Parathyroid adenoma (tissue), 2 donors: ENCODE data around the gene SHANK1.
A peak's percentile ranks its signal among the peaks of the same experiment; 100 is the strongest.
"Not testable (repeated sequence)": the region's sequence is repeated elsewhere in the genome, so short reads cannot be mapped to it uniquely, and the experiment has no call there.

Experiments used
- H2AFZ ChIP-seq: fragments of 300-600 bp; sonication (generic); one replicate; pipeline ENCODE4 v1.7.0; 2017; ENCODE audit warnings: antibody characterized with exemption, mild to moderate bottlenecking
- H3K27ac ChIP-seq: fragments of 300-600 bp; sonication (generic); one replicate; pipeline ENCODE4 v1.7.0; 2017
- H3K27me3 ChIP-seq: fragments of 300-600 bp; sonication (generic); one replicate; pipeline ENCODE4 v1.7.0; 2017; ENCODE audit warnings: low read length; ENCODE audit not compliant: control insufficient read depth, insufficient read depth
- H3K36me3 ChIP-seq: fragments of 300-600 bp; sonication (generic); one replicate; pipeline ENCODE4 v1.7.0; 2017; ENCODE audit warnings: low read length; ENCODE audit not compliant: control insufficient read depth, insufficient read depth
- H3K4me1 ChIP-seq: fragments of 300-600 bp; sonication (generic); one replicate; pipeline ENCODE4 v1.7.0; 2017; ENCODE audit warnings: control low read depth
- H3K4me2 ChIP-seq: fragments of 300-600 bp; sonication (generic); one replicate; pipeline ENCODE4 v1.7.0; 2017; ENCODE audit warnings: low read length
- H3K4me3 ChIP-seq: fragments of 300-600 bp; sonication (generic); one replicate; pipeline ENCODE4 v1.7.0; 2017; ENCODE audit warnings: low read depth, low read length
- H3K79me2 ChIP-seq: fragments of 300-600 bp; sonication (generic); one replicate; pipeline ENCODE4 v1.7.0; 2017; ENCODE audit warnings: control low read depth
- H3K9ac ChIP-seq: fragments of 300-600 bp; sonication (generic); one replicate; pipeline ENCODE4 v1.7.0; 2017; ENCODE audit warnings: mild to moderate bottlenecking
- H3K9me3 ChIP-seq: fragments of 300-600 bp; sonication (generic); one replicate; pipeline ENCODE4 v1.7.0; 2017; ENCODE audit warnings: low read length; ENCODE audit not compliant: control insufficient read depth
- CTCF ChIP-seq: fragments of 300-600 bp; sonication (generic); IDR thresholded peaks from one replicate; pipeline ENCODE4 v1.7.0; 2017; ENCODE audit warnings: antibody characterized with exemption, mild to moderate bottlenecking
- donor health status: primary hyperparathyroidism.

SHANK1 gene

GRCh38 chr19:50719566-50719965 is at the start of gene SHANK1:
Gene SHANK1, minus strand, starts transcription at chr19:50719802. Its CDS starts 2,883 bp downstream, at chr19:50716919.
- H3K9ac ChIP-seq: no peak within 1 kb of the TSS
- H3K4me3 ChIP-seq: peak within 1 kb of the TSS; percentile 27
- H3K4me2 ChIP-seq: peak within 1 kb of the TSS; percentile 70
- no peak for TF ChIP-seq CTCF
- no peaks in the 10 kb centered on the region for H3K79me2 ChIP-seq
- no peak within 1 kb of the TSS for H3K27ac ChIP-seq
- H3K4me1 ChIP-seq: peaks cover 4% of the 10 kb centered on the region
- H2AFZ ChIP-seq: peak within 1 kb of the TSS; percentile 76
- no peaks in the 10 kb centered on the region for H3K9me3 ChIP-seq
- no peaks in the 10 kb centered on the region for H3K27me3 ChIP-seq
- H3K36me3 ChIP-seq: no peaks in the 10 kb centered on the region

GRCh38 chr19:50768277-50768676 is 48.7 kb upstream of the SHANK1 start:
- Histone ChIP-seq H3K36me3 (no peaks in the 10 kb centered on the region), H3K9ac (no peak overlapping the region), H3K79me2 (no peaks in the 10 kb centered on the region), H2AFZ (no peak overlapping the region), H3K9me3 (no peaks in the 10 kb centered on the region), H3K4me2 (no peak overlapping the region), H3K4me3 (no peak overlapping the region), H3K27me3 (no peaks in the 10 kb centered on the region), H3K4me1 (peaks cover 5% of the 10 kb centered on the region), H3K27ac (no peak overlapping the region)
- TF ChIP-seq CTCF: no peak

DNA sequence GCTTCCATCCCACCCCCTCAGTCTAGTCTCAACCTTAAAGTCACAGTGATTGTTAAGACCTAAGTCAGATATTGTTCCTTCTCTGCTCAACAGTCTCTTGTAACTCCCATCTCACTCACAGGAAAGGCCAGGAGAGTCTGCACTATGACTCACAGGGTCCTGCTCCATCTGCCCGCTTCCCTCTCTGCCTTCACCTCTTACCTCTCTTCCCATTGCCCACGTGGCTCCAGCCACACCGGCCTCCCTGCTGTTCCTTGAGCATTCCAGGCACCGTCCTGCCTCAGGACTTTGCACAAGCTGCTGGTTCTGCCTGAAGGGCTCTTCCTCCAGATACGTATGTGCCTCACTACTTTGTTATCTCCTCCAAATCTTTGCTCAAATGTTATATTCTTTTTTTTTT is 47.7 kb upstream of the SHANK1 start:
- not testable (repeated sequence) for H3K4me3 ChIP-seq, H3K79me2 ChIP-seq, H3K9me3 ChIP-seq, H3K36me3 ChIP-seq, H3K9ac ChIP-seq, H2AFZ ChIP-seq, H3K4me2 ChIP-seq, H3K4me1 ChIP-seq, H3K27me3 ChIP-seq, H3K27ac ChIP-seq

GRCh38 chr19:50766746-50767145 is 47.1 kb upstream of the SHANK1 start:
- H3K9me3 ChIP-seq, H3K79me2 ChIP-seq, H3K4me1 ChIP-seq, H2AFZ ChIP-seq, H3K4me3 ChIP-seq, H3K27ac ChIP-seq, H3K9ac ChIP-seq, H3K27me3 ChIP-seq, H3K36me3 ChIP-seq, H3K4me2 ChIP-seq: not testable (repeated sequence)

GRCh38 chr19:50764409-50764808 is 44.8 kb upstream of the SHANK1 start:
- Histone ChIP-seq H2AFZ (no peak overlapping the region), H3K4me1 (peaks cover 5% of the 10 kb centered on the region), H3K27ac (no peak overlapping the region), H3K4me3 (no peak overlapping the region), H3K79me2 (no peaks in the 10 kb centered on the region), H3K9ac (no peak overlapping the region), H3K36me3 (no peaks in the 10 kb centered on the region), H3K4me2 (no peak overlapping the region), H3K27me3 (no peaks in the 10 kb centered on the region), H3K9me3 (no peaks in the 10 kb centered on the region)
- TF ChIP-seq CTCF: no peak

DNA sequence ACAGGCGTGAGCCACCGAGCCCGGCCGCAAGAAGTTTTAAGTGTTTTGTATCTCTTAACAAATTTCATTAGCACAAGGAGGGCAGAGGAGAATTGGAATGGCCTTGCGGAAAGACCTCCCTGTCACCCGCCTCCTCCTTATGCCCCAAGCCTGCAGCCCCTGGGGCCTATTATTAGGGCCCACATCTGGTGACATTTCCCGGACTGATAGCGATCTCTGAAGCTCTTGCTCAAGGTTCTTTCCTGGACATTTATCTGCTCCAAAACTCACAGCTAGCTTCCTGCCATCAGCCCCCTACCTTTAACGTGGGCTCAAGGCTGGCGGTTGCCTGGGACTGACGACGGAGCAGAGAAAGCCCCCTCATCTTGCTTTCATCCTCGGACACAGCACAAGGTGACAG is 43.9 kb upstream of the SHANK1 start:
- not testable (repeated sequence) for H3K36me3 ChIP-seq, H3K9ac ChIP-seq, H3K79me2 ChIP-seq, H3K4me1 ChIP-seq, H3K27me3 ChIP-seq, H3K9me3 ChIP-seq, H3K4me3 ChIP-seq, H3K4me2 ChIP-seq
- Histone ChIP-seq H2AFZ (peak overlapping the region; percentile 46), H3K27ac (peak overlapping the region; percentile 59)

GRCh38 chr19:50761501-50761900 is 41.9 kb upstream of the SHANK1 start:
- not testable (repeated sequence) for H2AFZ ChIP-seq, H3K27me3 ChIP-seq, H3K36me3 ChIP-seq, H3K9ac ChIP-seq, H3K27ac ChIP-seq, H3K4me2 ChIP-seq, H3K9me3 ChIP-seq, H3K79me2 ChIP-seq, H3K4me3 ChIP-seq, H3K4me1 ChIP-seq
